Mucosa of gallbladder (tissue), 1 donor: ENCODE data around the gene RPS6KA6. TPM values are rescaled to one million over a fixed set of nuclear protein-coding genes. Genes with fewer than 3 reads are reported as not detected.

ENCODE experiments used
- DNase-seq: peaks from one replicate; pipeline ENCODE4 v3.0.0-alpha.2; 2020; ENCODE audit warnings: low spot score
- total RNA-seq: library from RNA; stranded (reverse); gene quantifications from one replicate; pipeline ENCODE4 v1.2.1, GENCODE V29; 2021
- donor health status: DM: no; HTN: no; CAD: no.

The RPS6KA6 gene
- total RNA-seq: 7.7 TPM

- peak; percentile 13 for DNase-seq
Measured at GRCh38 chrX:84187533-84188319, at the start of gene RPS6KA6. RPS6KA6 (minus strand) TSS chrX:84188199; CDS start chrX:84187899, 300 bp downstream.

GRCh38 chrX:84224741-84225140 lies 36.7 kb upstream of the RPS6KA6 start:
- no peak for DNase-seq

GRCh38 chrX:84223261-84223660 lies 35.3 kb upstream of the RPS6KA6 start:
- DNase-seq: no peak

- DNase-seq: no peak
Measured at GRCh38 chrX:84221181-84221580, 33.2 kb upstream of the RPS6KA6 start.

GRCh38 chrX:84219551-84219950 lies 31.6 kb upstream of the RPS6KA6 start:
- DNase-seq: no peak

- DNase-seq: no peak
Measured at GRCh38 chrX:84218726-84219125, 30.7 kb upstream of the RPS6KA6 start.

GRCh38 chrX:84216881-84217280 lies 28.9 kb upstream of the RPS6KA6 start:
- DNase-seq: no peak

GRCh38 chrX:84216406-84216805 lies 28.4 kb upstream of the RPS6KA6 start:
- no peak for DNase-seq

- DNase-seq: no peak
Measured at GRCh38 chrX:84205276-84205675, 17.3 kb upstream of the RPS6KA6 start.

GRCh38 chrX:84199688-84200087 lies 11.7 kb upstream of the RPS6KA6 start:
- no peak for DNase-seq

- DNase-seq: no peak
Measured at GRCh38 chrX:84197550-84197949, 9.6 kb upstream of the RPS6KA6 start.

- DNase-seq: no peak
Measured at GRCh38 chrX:84192006-84192405, 4.0 kb upstream of the RPS6KA6 start.

GRCh38 chrX:84189125-84189524 lies 1.1 kb upstream of the RPS6KA6 start:
- DNase-seq: no peak

- peak; percentile 31 for DNase-seq
Measured at GRCh38 chrX:84188320-84188834, 378 bp upstream of the RPS6KA6 start.

- no peak for DNase-seq
Measured at GRCh38 chrX:84186603-84187532, 1.1 kb downstream of the RPS6KA6 start.

GRCh38 chrX:84182516-84182915 lies 5.5 kb downstream of the RPS6KA6 start:
- no peak for DNase-seq

GRCh38 chrX:84175958-84176357 lies 12.0 kb downstream of the RPS6KA6 start:
- no peak for DNase-seq

- DNase-seq: no peak
Measured at GRCh38 chrX:84175274-84175673, 12.7 kb downstream of the RPS6KA6 start.

- no peak for DNase-seq
Measured at GRCh38 chrX:84174348-84174747, 13.7 kb downstream of the RPS6KA6 start.

- DNase-seq: no peak
Measured at GRCh38 chrX:84170931-84171330, 17.1 kb downstream of the RPS6KA6 start.

GRCh38 chrX:84168574-84168973 lies 19.4 kb downstream of the RPS6KA6 start:
- no peak for DNase-seq

- DNase-seq: no peak
Measured at GRCh38 chrX:84168095-84168494, 19.9 kb downstream of the RPS6KA6 start.

GRCh38 chrX:84165711-84166110 lies 22.3 kb downstream of the RPS6KA6 start:
- no peak for DNase-seq
